Smooth muscle cell (in vitro differentiated cells): Measurements from ENCODE around the gene FBXL19. TPM values are rescaled to one million over a fixed set of nuclear protein-coding genes. Genes with fewer than 3 reads are reported as not detected.

Experiments
- DNase-seq: peaks from one replicate; lab custom pipeline; 2025; ENCODE audit not compliant: unreplicated experiment; lab: John Stamatoyannopoulos, UW
- H2AFZ ChIP-seq: fragments of 200-600 bp; sonication (generic); 2 replicates; pipeline ENCODE4 v1.6.0; 2016; ENCODE audit warnings: antibody characterized with exemption, low read depth, mild to moderate bottlenecking
- H3F3A ChIP-seq: fragments of 200-600 bp; sonication (generic); 2 replicates; pipeline ENCODE4 v1.6.0; 2017; ENCODE audit warnings: antibody characterized with exemption, low read depth
- H3K27ac ChIP-seq: fragments of 200-600 bp; sonication (generic); 2 replicates; pipeline ENCODE4 v1.5.1; 2016; ENCODE audit warnings: low read depth, mild to moderate bottlenecking
- H3K27me3 ChIP-seq: fragments of 200-600 bp; sonication (generic); 2 replicates; pipeline ENCODE4 v1.6.1; 2016; ENCODE audit warnings: low read depth, mild to moderate bottlenecking
- H3K36me3 ChIP-seq: fragments of 200-600 bp; sonication (generic); 2 replicates; pipeline ENCODE4 v1.5.1; 2016; ENCODE audit warnings: low read depth
- H3K4me1 ChIP-seq: fragments of 200-600 bp; sonication (generic); 2 replicates; pipeline ENCODE4 v1.5.1; 2016; ENCODE audit warnings: low read depth
- H3K4me2 ChIP-seq: fragments of 200-600 bp; sonication (generic); 2 replicates; pipeline ENCODE4 v1.6.0; 2016; ENCODE audit warnings: mild to moderate bottlenecking
- H3K4me3 ChIP-seq: fragments of 200-600 bp; sonication (generic); 2 replicates; pipeline ENCODE4 v1.5.1; 2016; ENCODE audit warnings: mild to moderate bottlenecking
- H3K79me2 ChIP-seq: fragments of 200-600 bp; sonication (generic); 2 replicates; pipeline ENCODE4 v1.6.0; 2016; ENCODE audit warnings: low read depth, mild to moderate bottlenecking
- H3K9ac ChIP-seq: fragments of 200-600 bp; sonication (generic); 2 replicates; pipeline ENCODE4 v1.6.0; 2016; ENCODE audit warnings: low read depth
- H3K9me3 ChIP-seq: fragments of 200-600 bp; sonication (generic); replicated peaks from 2 replicates; pipeline ENCODE4 v1.5.1; 2016; ENCODE audit warnings: low read depth
- H4K20me1 ChIP-seq: fragments of 200-600 bp; sonication (generic); 2 replicates; pipeline ENCODE4 v1.6.0; 2016; ENCODE audit warnings: low read depth
- CTCF ChIP-seq: fragments of 200-600 bp; sonication (generic); IDR thresholded peaks from 2 replicates; pipeline ENCODE4 v1.5.1; 2017; ENCODE audit warnings: borderline replicate concordance, mild to moderate bottlenecking, antibody characterized with exemption; ENCODE audit not compliant: insufficient read depth, poor library complexity, severe bottlenecking
- WGBS: methylation state at CpG from one replicate; pipeline ENCODE4 v1.1.7; 2016; ENCODE audit warnings: low lambda C conversion rate; 5-methylcytosine and 5-hydroxymethylcytosine counted together
- polyA plus RNA-seq: library from polyadenylated mRNA; unstranded; fragments of >200 nt; fragmentation: Nextera tagmentation; extraction: Ambion mirVana; gene quantifications from 2 replicates; pipeline ENCODE4 v1.2.1, GENCODE V29; 2016
- total RNA-seq: library from RNA; depleted of rRNA; stranded (reverse); fragments of >200 nt; gene quantifications from 2 replicates; pipeline ENCODE4 v1.2.3, GENCODE V29; 2014

FBXL19 gene
- total and polyA plus RNA-seq, 2 experiments from 2014 or later = 1.3 to 4.5 TPM

DNA sequence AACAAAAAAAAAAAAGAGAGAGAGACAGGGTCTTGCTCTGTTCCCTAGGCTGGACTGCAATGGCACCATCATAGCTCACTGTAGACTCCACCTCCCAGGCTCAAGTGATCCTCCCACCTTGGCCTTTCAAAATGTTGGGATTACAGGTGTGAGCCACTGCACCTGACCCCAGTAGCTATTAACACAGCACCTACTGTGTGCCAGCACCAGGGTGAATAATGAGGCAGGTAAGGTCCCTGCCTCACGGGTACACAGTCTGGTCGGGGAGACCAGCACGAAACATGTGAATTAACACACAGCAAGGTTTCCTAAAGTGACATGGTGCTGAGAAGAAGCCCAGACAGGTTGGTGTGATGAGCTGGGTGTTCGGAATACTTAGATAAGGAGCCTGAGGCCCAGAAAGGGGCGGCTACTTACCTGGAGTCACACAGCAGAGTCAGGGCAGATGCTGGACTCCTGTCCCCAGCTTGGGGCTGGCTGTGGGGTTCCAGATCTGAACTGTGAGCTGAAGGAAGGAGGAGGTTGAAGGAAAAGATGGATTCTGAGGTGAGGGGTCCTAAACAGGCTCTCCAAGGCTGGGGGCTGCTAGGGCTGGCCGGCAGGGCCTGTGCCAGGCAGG is 10.5 kb upstream of the FBXL19 start:
- no peak overlapping the region for H3K4me3 ChIP-seq
- H3K4me2 ChIP-seq = no peak overlapping the region
- no peak overlapping the region for H3K27ac ChIP-seq
- H2AFZ ChIP-seq = no peak overlapping the region
- no peaks in the 10 kb centered on the region for H4K20me1 ChIP-seq
- peaks cover 12% of the 10 kb centered on the region for H3K4me1 ChIP-seq
- no peak overlapping the region for H3K9ac ChIP-seq
- H3K27me3 ChIP-seq = no peaks in the 10 kb centered on the region
- TF ChIP-seq CTCF = no peak
- DNase-seq = no peak
- 91% methylated on average over 6 of the region's 6 CpGs for WGBS
- H3F3A ChIP-seq = no peaks in the 10 kb centered on the region
- H3K36me3 ChIP-seq = no peaks in the 10 kb centered on the region
- no peaks in the 10 kb centered on the region for H3K9me3 ChIP-seq
- no peaks in the 10 kb centered on the region for H3K79me2 ChIP-seq

DNA sequence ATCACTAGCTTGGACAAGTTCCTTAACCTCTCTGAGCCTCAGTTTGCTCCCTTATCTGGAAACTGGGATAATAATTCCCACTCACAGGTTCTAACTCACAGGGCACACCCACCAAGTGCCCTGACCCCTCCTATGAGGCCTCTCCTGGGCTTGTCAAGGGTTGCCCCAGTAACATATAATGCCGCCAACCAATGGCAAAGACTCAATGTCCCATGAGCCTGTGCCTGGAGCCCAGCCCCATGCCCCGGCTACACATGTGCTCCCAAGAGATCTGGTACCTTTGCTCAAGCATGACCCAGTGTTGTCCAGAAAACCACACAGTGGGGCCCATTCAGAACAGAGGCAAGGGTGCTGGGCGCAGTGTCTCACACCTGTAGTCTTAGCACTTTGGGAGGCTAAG is 8.5 kb upstream of the FBXL19 start:
- Histone ChIP-seq H2AFZ (no peak overlapping the region), H3K79me2 (no peaks in the 10 kb centered on the region), H3K27me3 (no peaks in the 10 kb centered on the region), H3K9ac (no peak overlapping the region), H4K20me1 (no peaks in the 10 kb centered on the region), H3K4me3 (no peak overlapping the region), H3F3A (no peaks in the 10 kb centered on the region), H3K4me2 (no peak overlapping the region), H3K27ac (no peak overlapping the region), H3K4me1 (peaks cover 12% of the 10 kb centered on the region), H3K36me3 (no peaks in the 10 kb centered on the region), H3K9me3 (no peaks in the 10 kb centered on the region)
- no peak for TF ChIP-seq CTCF
- WGBS = 94% methylated on average over 3 of the region's 3 CpGs
- DNase-seq = no peak

GRCh38 chr16:30918614-30919013 is 4.8 kb upstream of the FBXL19 start:
- H3K27ac ChIP-seq = no peak overlapping the region
- no peak overlapping the region for H3K9ac ChIP-seq
- H4K20me1 ChIP-seq = no peaks in the 10 kb centered on the region
- H3K79me2 ChIP-seq = no peaks in the 10 kb centered on the region
- H2AFZ ChIP-seq = no peak overlapping the region
- H3F3A ChIP-seq = no peaks in the 10 kb centered on the region
- no peak overlapping the region for H3K4me3 ChIP-seq
- WGBS = 72% methylated on average over 1 of the region's 1 CpG
- peaks cover 7% of the 10 kb centered on the region for H3K4me1 ChIP-seq
- H3K4me2 ChIP-seq = no peak overlapping the region
- no peaks in the 10 kb centered on the region for H3K36me3 ChIP-seq
- H3K27me3 ChIP-seq = no peaks in the 10 kb centered on the region
- no peak for TF ChIP-seq CTCF
- no peak for DNase-seq
- H3K9me3 ChIP-seq = no peaks in the 10 kb centered on the region

- H3K36me3 ChIP-seq = no peaks in the 10 kb centered on the region
- no peak overlapping the region for H3K4me2 ChIP-seq
- no peak for DNase-seq
- H3K9me3 ChIP-seq = no peaks in the 10 kb centered on the region
- H2AFZ ChIP-seq = no peak overlapping the region
- no peaks in the 10 kb centered on the region for H3F3A ChIP-seq
- no peak overlapping the region for H3K9ac ChIP-seq
- WGBS = 73% methylated on average over 2 of the region's 2 CpGs
- H3K27me3 ChIP-seq = no peaks in the 10 kb centered on the region
- no peak overlapping the region for H3K4me3 ChIP-seq
- peaks cover 3% of the 10 kb centered on the region for H3K79me2 ChIP-seq
- H3K4me1 ChIP-seq = peaks cover 15% of the 10 kb centered on the region
- TF ChIP-seq CTCF = no peak
- H4K20me1 ChIP-seq = peaks cover 9% of the 10 kb centered on the region
- no peak overlapping the region for H3K27ac ChIP-seq
Measured at GRCh38 chr16:30920891-30921290, 2.5 kb upstream of the FBXL19 start.
